Loucy (cell line): ENCODE measurements around the gene CDHR1.

ENCODE experiments used
- CTCF ChIP-seq: fragments of 200-600 bp; sonication (generic); conservative IDR thresholded peaks from 2 replicates; pipeline ENCODE4 v1.5.1; 2014; ENCODE audit warnings: mild to moderate bottlenecking, antibody characterized with exemption, low read length
- EZH2phosphoT487 ChIP-seq: fragments of 200-600 bp; IDR thresholded peaks from 2 replicates; pipeline ENCODE4 v1.6.1; 2018; ENCODE audit warnings: antibody characterized with exemption, mild to moderate bottlenecking, moderate library complexity, borderline replicate concordance

DNA sequence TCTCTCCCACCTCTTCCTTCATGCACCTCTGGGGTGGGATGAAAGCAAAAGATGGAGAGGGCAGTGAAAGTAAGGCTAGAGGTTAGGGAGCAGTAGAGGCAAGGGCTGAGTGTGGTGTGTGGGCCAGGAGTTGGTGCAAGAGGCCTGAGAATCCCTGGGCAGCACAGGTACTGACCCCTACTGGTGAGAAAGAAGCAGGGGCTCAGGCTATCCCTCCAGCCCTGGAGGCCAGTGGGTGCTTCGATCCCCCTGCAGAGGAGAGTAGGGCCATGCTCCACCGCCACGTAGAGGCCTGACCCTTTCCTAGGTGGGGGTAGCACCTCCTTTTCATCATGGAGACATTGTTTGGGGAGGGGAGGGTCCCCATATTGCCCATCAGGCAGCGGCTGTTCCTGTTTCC, 9.8 kb downstream of the CDHR1 start:
- peak; percentile 62 for TF ChIP-seq CTCF
- no peak for TF ChIP-seq EZH2phosphoT487
